ENCODE data around the gene TCF4.
A peak's percentile ranks its signal among the peaks of the same experiment; 100 is the strongest.

TCF4 gene

DNA sequence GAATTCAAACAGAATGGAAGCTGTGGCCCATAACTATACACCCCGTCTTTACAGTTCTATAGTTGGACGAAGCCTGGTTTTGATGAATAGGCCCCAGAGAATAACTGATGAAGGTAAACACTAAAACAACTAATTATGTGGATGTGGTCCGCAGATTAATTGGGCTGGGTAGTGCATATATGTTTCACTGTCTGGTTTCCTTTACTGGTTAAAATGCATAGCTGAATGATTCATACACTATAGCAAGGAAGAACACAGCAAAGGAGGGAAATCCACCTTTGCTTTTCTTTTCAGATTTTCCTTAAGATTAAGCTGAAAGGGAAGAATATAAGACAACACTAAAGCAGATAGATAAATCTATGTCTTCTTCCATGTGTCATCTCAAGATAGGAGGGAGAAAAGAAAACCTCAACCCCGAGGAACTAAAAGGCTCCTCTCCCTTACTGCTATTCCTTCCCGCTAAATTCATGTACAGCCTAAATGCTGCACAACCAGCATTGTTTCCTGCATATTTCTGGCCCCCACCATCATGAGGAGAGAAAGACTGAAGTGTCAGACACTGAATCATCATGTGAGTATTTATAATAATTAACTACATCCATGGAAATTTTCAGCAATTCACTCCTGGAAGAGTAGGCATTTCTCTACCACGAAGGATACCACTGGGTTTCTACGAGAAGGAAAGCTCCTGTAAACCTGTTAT is 331.6 kb downstream of the TCF4 start:
- peak; percentile 40 for ATAC-seq
- TF ChIP-seq ZC3H10 (CRISPR knock-in tag; IDR thresholded peaks at IDR 0.05): no peak
- no peak for TF ChIP-seq SNAI2 (CRISPR knock-in tag; IDR thresholded peaks at IDR 0.05)
- TF ChIP-seq CREB5 (CRISPR knock-in tag; IDR thresholded peaks at IDR 0.05; ENCODE audit: low read depth): no peak
- TF ChIP-seq BACH2 (CRISPR knock-in tag; IDR thresholded peaks at IDR 0.05; ENCODE audit: borderline replicate concordance): no peak
- TF ChIP-seq TOX (CRISPR knock-in tag; IDR thresholded peaks at IDR 0.05; ENCODE audit: borderline replicate concordance): no peak
- no peak for TF ChIP-seq ARNTL (CRISPR knock-in tag; IDR thresholded peaks at IDR 0.05; ENCODE audit: borderline replicate concordance, low read depth)
- no peak for TF ChIP-seq ESRRG (CRISPR knock-in tag; IDR thresholded peaks at IDR 0.05)
- TF ChIP-seq RARB (CRISPR knock-in tag; IDR thresholded peaks at IDR 0.05): no peak
- no peak for TF ChIP-seq ZFP30 (CRISPR knock-in tag; IDR thresholded peaks at IDR 0.05)

DNA sequence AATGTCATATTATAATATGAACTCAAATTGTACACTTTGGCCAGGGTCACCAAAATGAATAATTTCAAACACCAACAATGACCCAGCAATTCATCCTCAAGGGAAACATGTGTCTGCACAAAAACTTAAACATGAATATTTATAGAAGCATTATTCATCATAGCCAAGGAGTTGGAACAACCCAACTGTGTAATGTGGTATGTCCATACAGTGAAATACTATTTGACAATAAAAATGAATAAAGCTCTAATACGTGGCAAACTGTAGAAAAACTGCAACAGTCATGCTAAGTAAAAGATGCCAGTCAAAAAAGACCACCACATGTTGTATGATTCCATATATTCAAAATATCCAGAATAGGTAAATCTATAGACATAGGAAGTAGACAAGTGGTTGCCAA is 334.2 kb downstream of the TCF4 start:
- no peak for ATAC-seq
- TF ChIP-seq ZFP30 (CRISPR knock-in tag; IDR thresholded peaks at IDR 0.05) (no peak), TOX (CRISPR knock-in tag; IDR thresholded peaks at IDR 0.05; ENCODE audit: borderline replicate concordance) (no peak), CSRNP3 (CRISPR knock-in tag; IDR thresholded peaks at IDR 0.05) (no peak), ISL1 (CRISPR knock-in tag; IDR thresholded peaks at IDR 0.05) (no peak), ZNF8 (CRISPR knock-in tag; IDR thresholded peaks at IDR 0.05) (peak; percentile 97), CREB5 (CRISPR knock-in tag; IDR thresholded peaks at IDR 0.05; ENCODE audit: low read depth) (no peak), CSDC2 (CRISPR knock-in tag; IDR thresholded peaks at IDR 0.05) (no peak), BACH2 (CRISPR knock-in tag; IDR thresholded peaks at IDR 0.05; ENCODE audit: borderline replicate concordance) (no peak)

- ATAC-seq: no peak
- TF ChIP-seq PPARA (CRISPR knock-in tag; IDR thresholded peaks at IDR 0.05; ENCODE audit: borderline replicate concordance) (no peak), ESRRG (CRISPR knock-in tag; IDR thresholded peaks at IDR 0.05) (no peak), GLIS3 (CRISPR knock-in tag; IDR thresholded peaks at IDR 0.05) (no peak), ZFP3 (CRISPR knock-in tag; IDR thresholded peaks at IDR 0.05) (no peak), CREB5 (CRISPR knock-in tag; IDR thresholded peaks at IDR 0.05; ENCODE audit: low read depth) (no peak), RARB (CRISPR knock-in tag; IDR thresholded peaks at IDR 0.05) (no peak), PATZ1 (CRISPR knock-in tag; IDR thresholded peaks at IDR 0.05; ENCODE audit: borderline replicate concordance) (no peak), CSRNP3 (CRISPR knock-in tag; IDR thresholded peaks at IDR 0.05) (no peak), ZC3H10 (CRISPR knock-in tag; IDR thresholded peaks at IDR 0.05) (no peak), ZNF565 (CRISPR knock-in tag; conservative IDR thresholded peaks at IDR 0.05; ENCODE audit: low read depth) (no peak), BACH2 (CRISPR knock-in tag; IDR thresholded peaks at IDR 0.05; ENCODE audit: borderline replicate concordance) (no peak), TCF4 (CRISPR knock-in tag; IDR thresholded peaks at IDR 0.05; ENCODE audit: borderline replicate concordance) (no peak)
- TF ChIP-seq, protein P1, sequence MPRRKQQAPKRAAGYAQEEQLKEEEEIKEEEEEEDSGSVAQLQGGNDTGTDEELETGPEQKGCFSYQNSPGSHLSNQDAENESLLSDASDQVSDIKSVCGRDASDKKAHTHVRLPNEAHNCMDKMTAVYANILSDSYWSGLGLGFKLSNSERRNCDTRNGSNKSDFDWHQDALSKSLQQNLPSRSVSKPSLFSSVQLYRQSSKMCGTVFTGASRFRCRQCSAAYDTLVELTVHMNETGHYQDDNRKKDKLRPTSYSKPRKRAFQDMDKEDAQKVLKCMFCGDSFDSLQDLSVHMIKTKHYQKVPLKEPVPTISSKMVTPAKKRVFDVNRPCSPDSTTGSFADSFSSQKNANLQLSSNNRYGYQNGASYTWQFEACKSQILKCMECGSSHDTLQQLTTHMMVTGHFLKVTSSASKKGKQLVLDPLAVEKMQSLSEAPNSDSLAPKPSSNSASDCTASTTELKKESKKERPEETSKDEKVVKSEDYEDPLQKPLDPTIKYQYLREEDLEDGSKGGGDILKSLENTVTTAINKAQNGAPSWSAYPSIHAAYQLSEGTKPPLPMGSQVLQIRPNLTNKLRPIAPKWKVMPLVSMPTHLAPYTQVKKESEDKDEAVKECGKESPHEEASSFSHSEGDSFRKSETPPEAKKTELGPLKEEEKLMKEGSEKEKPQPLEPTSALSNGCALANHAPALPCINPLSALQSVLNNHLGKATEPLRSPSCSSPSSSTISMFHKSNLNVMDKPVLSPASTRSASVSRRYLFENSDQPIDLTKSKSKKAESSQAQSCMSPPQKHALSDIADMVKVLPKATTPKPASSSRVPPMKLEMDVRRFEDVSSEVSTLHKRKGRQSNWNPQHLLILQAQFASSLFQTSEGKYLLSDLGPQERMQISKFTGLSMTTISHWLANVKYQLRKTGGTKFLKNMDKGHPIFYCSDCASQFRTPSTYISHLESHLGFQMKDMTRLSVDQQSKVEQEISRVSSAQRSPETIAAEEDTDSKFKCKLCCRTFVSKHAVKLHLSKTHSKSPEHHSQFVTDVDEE (CRISPR knock-in tag; IDR thresholded peaks at IDR 0.05): no peak
Measured at GRCh38 chr18:55252901-55253300, 335.1 kb downstream of the TCF4 start.

Measured in SK-N-SH treated with all-trans-retinoic acid at 6 μM for 48 hours (cell line).